ENCODE measurements around the gene TNFSF13. TPM values are rescaled to one million over a fixed set of nuclear protein-coding genes. Genes with fewer than 3 reads are reported as not detected.

TNFSF13 gene
- total RNA-seq, 4 donors from 2014 or later, result 6.8 to 56.9 (median 25.8) TPM

- Histone ChIP-seq H3K27me3 (no peaks in the 10 kb centered on the region), H3K4me1 (peaks cover 0 to 5% of the 10 kb centered on the region in 2 donors), H3K9me3 (no peaks in the 10 kb centered on the region), H3K36me3 (no peaks in the 10 kb centered on the region), H3K4me3 (peak within 1 kb of the TSS; percentile 47 to 88), H3K27ac (peak within 1 kb of the TSS; percentile 89 to 95)
- peak in 1 of 2 donors; percentile 9 for TF ChIP-seq POLR2A (IDR thresholded peaks at IDR 0.05)
- TF ChIP-seq CTCF (IDR thresholded peaks at IDR 0.05), result peak in 3 of 4 experiments; percentile 7 to 44 (median 31)
- intact Hi-C loops (cut with DNase I; ENCODE audit: low total_unique reads), result no loop called here
- peak; percentile 66 to 68 for DNase-seq
Measured at GRCh38 chr17:7548585-7549400, 9.8 kb upstream of the TNFSF13 start, which contains the start of gene TNFSF12. Gene TNFSF12, plus strand, starts transcription at chr17:7549058. Its CDS starts 96 bp downstream, at chr17:7549154.

- no peak for TF ChIP-seq POLR2A (IDR thresholded peaks at IDR 0.05)
- TF ChIP-seq CTCF (IDR thresholded peaks at IDR 0.05), result no peak
- Histone ChIP-seq H3K27ac (peak overlapping the region; percentile 89 to 95), H3K27me3 (no peaks in the 10 kb centered on the region), H3K4me1 (peaks cover 0 to 5% of the 10 kb centered on the region in 2 donors), H3K36me3 (no peaks in the 10 kb centered on the region), H3K9me3 (no peaks in the 10 kb centered on the region), H3K4me3 (peak overlapping the region; percentile 47 to 88)
- intact Hi-C loops (cut with DNase I; ENCODE audit: low total_unique reads), result no loop called here
- peak in 1 of 2 donors; percentile 27 for DNase-seq
Measured at GRCh38 chr17:7549401-7550055, 9.0 kb upstream of the TNFSF13 start.

GRCh38 chr17:7550344-7550743, 8.2 kb upstream of the TNFSF13 start:
- peaks cover 0 to 5% of the 10 kb centered on the region in 2 donors for H3K4me1 ChIP-seq
- no peak overlapping the region for H3K4me3 ChIP-seq
- DNase-seq, result no peak
- no peaks in the 10 kb centered on the region for H3K36me3 ChIP-seq
- intact Hi-C loops (cut with DNase I; ENCODE audit: low total_unique reads), result no loop called here
- no peaks in the 10 kb centered on the region for H3K27me3 ChIP-seq
- TF ChIP-seq CTCF (IDR thresholded peaks at IDR 0.05) (no peak), POLR2A (IDR thresholded peaks at IDR 0.05) (no peak)
- H3K27ac ChIP-seq, result peak overlapping the region; percentile 89 to 95
- no peaks in the 10 kb centered on the region for H3K9me3 ChIP-seq

- Histone ChIP-seq H3K4me1 (peaks cover 0 to 5% of the 10 kb centered on the region in 2 donors), H3K4me3 (no peak overlapping the region), H3K9me3 (no peaks in the 10 kb centered on the region), H3K36me3 (no peaks in the 10 kb centered on the region), H3K27ac (no peak overlapping the region), H3K27me3 (no peaks in the 10 kb centered on the region)
- intact Hi-C loops (cut with DNase I; ENCODE audit: low total_unique reads), result no loop called here
- DNase-seq, result no peak
- TF ChIP-seq CTCF (IDR thresholded peaks at IDR 0.05) (no peak), POLR2A (IDR thresholded peaks at IDR 0.05) (no peak)
Measured at GRCh38 chr17:7551396-7551795, 7.2 kb upstream of the TNFSF13 start.

- Histone ChIP-seq H3K27ac (no peak overlapping the region), H3K36me3 (no peaks in the 10 kb centered on the region), H3K4me3 (no peak overlapping the region), H3K9me3 (no peaks in the 10 kb centered on the region), H3K4me1 (peaks cover 7 to 14% of the 10 kb centered on the region in 2 donors), H3K27me3 (no peaks in the 10 kb centered on the region)
- no peak for DNase-seq
- intact Hi-C loops (cut with DNase I; ENCODE audit: low total_unique reads), result no loop called here
- TF ChIP-seq POLR2A (IDR thresholded peaks at IDR 0.05), result no peak
- no peak for TF ChIP-seq CTCF (IDR thresholded peaks at IDR 0.05)
Measured at GRCh38 chr17:7552621-7553051, 5.9 kb upstream of the TNFSF13 start.

Measured in uterus (tissue), 4 donors.